Pancreas (tissue), 10 donors: ENCODE data around the gene NPEPL1. TPM values are rescaled to one million over a fixed set of nuclear protein-coding genes. Genes with fewer than 3 reads are reported as not detected.
A peak's percentile ranks its signal among the peaks of the same experiment; 100 is the strongest.

Experiments used
- ATAC-seq, 4 donors: fragments of 200-7000 bp; cut with Tn5 transposase; one replicate each; pipeline versions ENCODE4 v1.8.0 to v1.9.1; 2020; ENCODE audit warnings: mild to moderate bottlenecking in 4 of 4, moderate library complexity in 4 of 4
- DNase-seq, 6 donors: peaks; one replicate each; pipeline ENCODE4 v3.0.0-alpha.2; 2020
- FAIRE-seq: peaks from 2 replicates; lab custom pipeline; 2012; peaks lifted over from hg19 to GRCh38; lab: Jason Lieb, UNC
- H3K27ac ChIP-seq, 4 donors: fragments of 200-600 bp; sonication (generic); 1 replicate in 3 of 4; 2 replicates in 1 of 4; pipeline versions ENCODE4 v1.5.0 to v1.8.0; 2020
- H3K27me3 ChIP-seq, 4 donors: fragments of 200-600 bp; one replicate each; pipeline ENCODE4 v1.8.0; 2021
- H3K36me3 ChIP-seq, 3 donors: fragments of 200-600 bp; sonication (generic) in 1 of 3; one replicate each; pipeline versions ENCODE4 v1.5.0 to v1.8.0; 2020 to 2021
- H3K4me1 ChIP-seq, 3 donors: fragments of 200-600 bp; one replicate each; pipeline ENCODE4 v1.8.0; 2021
- H3K4me3 ChIP-seq, 4 donors: fragments of 200-600 bp; sonication (generic) in 2 of 4; one replicate each; pipeline versions ENCODE4 v1.5.0 to v1.8.0; 2020 to 2021
- H3K9me3 ChIP-seq, 4 donors: fragments of 200-600 bp; one replicate each; pipeline ENCODE4 v1.8.0; 2021
- WGBS, 2 donors: extraction: QIAGEN DNeasy Blood & Tissue Kit; methylation state at CpG; one replicate each; pipeline ENCODE4 v1.1.7; 2013; 5-methylcytosine and 5-hydroxymethylcytosine counted together
- intact Hi-C, 3 donors: fragments of 100-400 bp; cut with DNase I; formaldehyde crosslinking; loops; one replicate each; pipeline versions ENCODE4 v1.11.1 to v1.14.2; 2022
- polyA plus RNA-seq, 2 donors: library from polyadenylated mRNA; stranded (reverse); fragments of 200-250 nt; gene quantifications; one replicate each; pipeline ENCODE4 v1.2.3, GENCODE V29; 2013
- total RNA-seq, 6 donors: library from RNA; stranded (reverse); fragmentation: NEBNext Ultra II Directional in 4 of 6; extraction: Animal tissue kit (Norgen Biotek cat#: 25700) in 4 of 6; gene quantifications; one replicate each; pipeline versions ENCODE4 v1.2.1 to v1.2.4, GENCODE V29; 2021 to 2023
- TF ChIP-seq, protein P1 (sequence below), 4 donors: fragments of 200-600 bp; sonication (generic) in 3 of 4; IDR thresholded peaks; one replicate each; pipeline versions ENCODE4 v1.5.0 to v1.8.0; 2021; ENCODE audit warnings: antibody characterized with exemption in 4 of 4
- donor health status: healthy with polysubstance abuse.
- donor health status: DM: no; HTN: no; CAD: no; lungs with moderate emphysema.
- donor health status: DM: no; HTN: no; CAD: no.
- donor health status: control.
- donor health status: control.
- donor health status: Bipolar disorder and iron deficiency.
- donor health status: DM: yes; HTN: yes; CAD: no.
- donor health status: DM: no; HTN: no; CAD: no.
- donor health status: DM: no; HTN: no; CAD: no.
- donor health status: DM: yes; HTN: yes; CAD: no.

The NPEPL1 gene
- total and polyA plus RNA-seq, 8 donors = 12.4 to 77.8 (median 18.0) TPM

DNA sequence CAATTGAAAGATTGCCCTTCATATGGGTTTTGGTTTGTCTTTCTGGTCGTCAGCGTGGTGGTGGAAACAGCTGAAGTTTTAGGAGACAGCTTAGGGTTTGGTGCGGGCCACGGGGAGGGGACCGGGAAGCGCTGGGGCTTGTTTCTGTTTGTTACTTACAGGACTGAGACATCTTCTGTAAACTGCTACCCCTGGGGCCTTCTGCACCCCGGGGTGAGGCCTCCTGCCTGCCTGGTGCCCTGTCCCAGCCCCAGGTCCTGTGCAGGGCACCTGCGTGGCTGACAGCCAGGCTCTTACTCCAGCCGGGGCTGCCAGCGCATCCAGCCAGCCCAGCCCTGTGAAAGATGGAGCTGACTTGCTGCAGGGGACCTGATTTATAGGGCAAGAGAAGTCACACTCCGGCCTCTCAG, 22.8 kb downstream of the NPEPL1 start:
- intact Hi-C loops = no loop called here
- peak in 4 of 6 donors; percentile 5 to 35 (median 22) for DNase-seq
- TF ChIP-seq, protein P1, sequence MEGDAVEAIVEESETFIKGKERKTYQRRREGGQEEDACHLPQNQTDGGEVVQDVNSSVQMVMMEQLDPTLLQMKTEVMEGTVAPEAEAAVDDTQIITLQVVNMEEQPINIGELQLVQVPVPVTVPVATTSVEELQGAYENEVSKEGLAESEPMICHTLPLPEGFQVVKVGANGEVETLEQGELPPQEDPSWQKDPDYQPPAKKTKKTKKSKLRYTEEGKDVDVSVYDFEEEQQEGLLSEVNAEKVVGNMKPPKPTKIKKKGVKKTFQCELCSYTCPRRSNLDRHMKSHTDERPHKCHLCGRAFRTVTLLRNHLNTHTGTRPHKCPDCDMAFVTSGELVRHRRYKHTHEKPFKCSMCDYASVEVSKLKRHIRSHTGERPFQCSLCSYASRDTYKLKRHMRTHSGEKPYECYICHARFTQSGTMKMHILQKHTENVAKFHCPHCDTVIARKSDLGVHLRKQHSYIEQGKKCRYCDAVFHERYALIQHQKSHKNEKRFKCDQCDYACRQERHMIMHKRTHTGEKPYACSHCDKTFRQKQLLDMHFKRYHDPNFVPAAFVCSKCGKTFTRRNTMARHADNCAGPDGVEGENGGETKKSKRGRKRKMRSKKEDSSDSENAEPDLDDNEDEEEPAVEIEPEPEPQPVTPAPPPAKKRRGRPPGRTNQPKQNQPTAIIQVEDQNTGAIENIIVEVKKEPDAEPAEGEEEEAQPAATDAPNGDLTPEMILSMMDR (IDR thresholded peaks at IDR 0.05) = no peak
- H3K4me3 ChIP-seq = no peak overlapping the region
- no peak for FAIRE-seq
- no peaks in the 10 kb centered on the region for H3K9me3 ChIP-seq
- H3K27ac ChIP-seq = no peak overlapping the region
- ATAC-seq = no peak
- H3K27me3 ChIP-seq = no peaks in the 10 kb centered on the region
- peaks cover 0 to 5% (median 0%) of the 10 kb centered on the region in 3 donors for H3K36me3 ChIP-seq
- H3K4me1 ChIP-seq = no peaks in the 10 kb centered on the region
- 84 to 87% methylated on average over 11 of the region's 11 CpGs for WGBS, 2 donors

DNA sequence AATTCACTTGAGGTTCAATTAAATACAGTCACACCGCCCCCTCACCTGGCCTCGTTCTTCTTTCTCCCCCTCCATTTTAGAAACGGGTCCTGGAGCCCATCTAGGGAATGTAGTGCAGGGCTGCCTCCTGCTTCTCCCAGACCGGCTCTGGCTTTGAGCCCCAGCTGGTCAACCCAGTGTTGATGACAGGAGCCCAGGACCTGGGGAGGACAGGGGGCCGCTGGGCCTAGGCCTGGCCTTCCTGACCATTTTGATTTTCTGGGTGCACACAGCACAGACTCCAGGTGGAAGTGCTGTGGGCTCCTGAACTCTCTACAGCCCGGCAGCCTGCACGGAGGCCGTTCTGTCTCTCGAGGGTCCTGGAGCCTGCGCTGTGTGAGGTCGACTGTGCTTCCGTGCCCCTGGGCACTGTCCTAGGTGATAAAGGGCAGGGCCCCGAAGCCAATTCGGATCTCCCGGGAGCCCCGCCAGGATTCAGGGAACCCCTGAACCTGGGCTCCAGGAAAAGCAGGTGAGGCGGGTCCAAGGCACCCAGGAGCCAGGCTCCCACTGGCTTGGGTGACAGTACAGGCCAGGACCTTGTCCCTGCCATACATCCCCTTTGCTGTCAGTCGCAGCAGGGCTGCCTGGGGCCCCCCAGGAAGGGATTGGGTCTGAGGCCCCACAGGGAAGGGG, 23.3 kb downstream of the NPEPL1 start:
- H3K4me3 ChIP-seq = no peak overlapping the region
- FAIRE-seq (no peak), ATAC-seq (peak in 1 of 4 donors; percentile 6), DNase-seq (peak in 5 of 6 donors; percentile 8 to 58 (median 17))
- no peaks in the 10 kb centered on the region for H3K4me1 ChIP-seq
- 83 to 90% methylated on average over 18 of the region's 18 CpGs for WGBS, 2 donors
- H3K27me3 ChIP-seq = no peaks in the 10 kb centered on the region
- H3K9me3 ChIP-seq = no peaks in the 10 kb centered on the region
- TF ChIP-seq, protein P1 (IDR thresholded peaks at IDR 0.05) = no peak
- no peak overlapping the region for H3K27ac ChIP-seq
- intact Hi-C loops = no loop called here
- peaks cover 0 to 5% (median 0%) of the 10 kb centered on the region in 3 donors for H3K36me3 ChIP-seq

DNA sequence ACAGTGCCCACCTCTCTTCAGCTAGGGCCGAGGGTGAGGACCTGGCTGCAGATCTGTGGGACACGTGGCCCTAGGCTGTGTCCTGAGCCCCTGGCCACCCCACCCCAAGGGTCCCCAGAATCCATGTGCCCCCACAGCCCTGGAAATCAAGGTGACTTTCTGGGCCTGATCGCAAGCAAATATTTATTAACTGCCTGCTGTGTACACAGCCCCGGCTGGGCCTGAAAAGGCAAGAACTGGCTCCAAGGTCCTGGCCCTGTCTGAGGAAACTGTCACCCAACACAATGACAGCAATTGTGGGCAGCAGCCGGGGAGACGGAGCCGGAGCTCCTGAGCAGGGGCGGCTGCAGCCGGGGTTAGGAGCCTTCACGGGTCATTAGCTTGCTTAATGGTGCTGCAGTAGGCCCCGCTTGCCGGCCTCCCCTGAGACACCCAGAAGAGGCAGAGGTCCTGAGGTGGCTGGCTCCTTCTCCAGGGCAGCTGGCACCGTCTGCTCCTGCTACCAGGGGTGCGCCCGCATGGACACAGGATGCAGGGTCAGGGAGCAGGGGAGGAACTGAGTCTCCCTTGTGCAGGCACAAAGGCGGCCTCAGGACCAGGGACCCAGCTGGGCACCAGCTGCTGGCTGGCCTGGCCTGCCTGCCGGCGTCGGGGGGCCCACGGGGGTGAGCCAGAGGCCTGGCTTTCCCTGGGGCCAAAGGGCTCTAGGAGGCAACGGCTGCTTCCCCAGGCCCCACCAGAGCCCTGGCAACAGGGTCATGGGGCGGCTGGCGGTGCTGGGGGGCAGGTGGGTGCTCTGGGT, 24.1 kb downstream of the NPEPL1 start:
- Histone ChIP-seq H3K36me3 (peaks cover 0 to 5% (median 0%) of the 10 kb centered on the region in 3 donors), H3K4me1 (no peaks in the 10 kb centered on the region), H3K27ac (no peak overlapping the region), H3K4me3 (no peak overlapping the region), H3K27me3 (no peaks in the 10 kb centered on the region), H3K9me3 (no peaks in the 10 kb centered on the region)
- DNase-seq = peak in 5 of 6 donors; percentile 13 to 77 (median 18)
- 56 to 58% methylated on average over 20 to 23 of the region's 23 CpGs for WGBS, 2 donors
- FAIRE-seq = no peak
- peak in 3 of 4 donors; percentile 22 to 37 (median 24) for ATAC-seq
- intact Hi-C loops = no loop called here
- TF ChIP-seq, protein P1 (IDR thresholded peaks at IDR 0.05) = no peak

DNA sequence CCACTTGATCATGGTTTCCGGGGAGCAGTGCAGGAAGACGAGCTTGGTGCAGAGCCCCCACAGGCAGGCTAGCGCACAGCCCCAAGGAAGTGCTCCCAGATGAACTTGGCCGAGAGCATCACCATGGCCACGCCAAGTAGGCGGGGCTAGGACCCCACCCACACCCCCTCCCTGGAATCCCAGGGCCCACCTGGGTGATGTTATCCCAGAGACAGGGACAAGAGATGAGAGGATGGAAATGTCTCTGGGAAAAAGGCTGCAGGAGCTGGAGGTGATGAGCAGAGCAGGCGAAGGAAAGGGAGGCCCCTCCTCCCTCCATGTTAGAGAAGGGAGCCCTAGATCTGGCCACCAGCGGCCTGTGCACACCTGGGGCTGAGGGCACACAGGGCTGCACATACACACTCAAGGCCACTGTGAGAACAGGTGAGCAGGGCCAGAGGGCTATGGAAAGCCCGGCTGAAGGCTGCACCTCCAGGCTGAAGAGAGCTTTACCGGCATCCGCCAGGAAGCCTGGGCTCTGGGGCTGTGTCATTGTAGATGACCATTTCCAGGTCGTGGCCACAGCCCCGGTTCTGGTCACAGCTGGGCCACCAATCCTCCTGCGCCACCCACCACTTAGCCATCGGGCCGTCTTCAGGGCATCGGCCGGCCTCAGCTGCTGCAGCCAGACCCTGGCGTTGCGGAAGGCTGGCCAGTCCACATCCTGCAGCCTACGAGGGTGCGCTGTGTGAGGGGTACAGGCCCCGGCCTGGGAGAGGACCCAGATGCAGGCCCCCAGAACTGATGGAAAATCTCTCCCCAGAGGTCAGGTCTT, 24.9 kb downstream of the NPEPL1 start:
- Histone ChIP-seq H3K27me3 (no peaks in the 10 kb centered on the region), H3K9me3 (no peaks in the 10 kb centered on the region), H3K4me3 (no peak overlapping the region), H3K36me3 (peaks cover 0 to 5% (median 0%) of the 10 kb centered on the region in 3 donors), H3K4me1 (no peaks in the 10 kb centered on the region), H3K27ac (no peak overlapping the region)
- intact Hi-C loops = no loop called here
- ATAC-seq (peak in 2 of 4 donors; percentile 16 to 17), DNase-seq (peak in 3 of 6 donors; percentile 9 to 54 (median 53)), FAIRE-seq (no peak)
- TF ChIP-seq, protein P1 (IDR thresholded peaks at IDR 0.05) = no peak
- WGBS, 2 donors = 77 to 78% methylated on average over 23 of the region's 23 CpGs
